Measurements from ENCODE around the gene ECT2.

ECT2 gene

DNA sequence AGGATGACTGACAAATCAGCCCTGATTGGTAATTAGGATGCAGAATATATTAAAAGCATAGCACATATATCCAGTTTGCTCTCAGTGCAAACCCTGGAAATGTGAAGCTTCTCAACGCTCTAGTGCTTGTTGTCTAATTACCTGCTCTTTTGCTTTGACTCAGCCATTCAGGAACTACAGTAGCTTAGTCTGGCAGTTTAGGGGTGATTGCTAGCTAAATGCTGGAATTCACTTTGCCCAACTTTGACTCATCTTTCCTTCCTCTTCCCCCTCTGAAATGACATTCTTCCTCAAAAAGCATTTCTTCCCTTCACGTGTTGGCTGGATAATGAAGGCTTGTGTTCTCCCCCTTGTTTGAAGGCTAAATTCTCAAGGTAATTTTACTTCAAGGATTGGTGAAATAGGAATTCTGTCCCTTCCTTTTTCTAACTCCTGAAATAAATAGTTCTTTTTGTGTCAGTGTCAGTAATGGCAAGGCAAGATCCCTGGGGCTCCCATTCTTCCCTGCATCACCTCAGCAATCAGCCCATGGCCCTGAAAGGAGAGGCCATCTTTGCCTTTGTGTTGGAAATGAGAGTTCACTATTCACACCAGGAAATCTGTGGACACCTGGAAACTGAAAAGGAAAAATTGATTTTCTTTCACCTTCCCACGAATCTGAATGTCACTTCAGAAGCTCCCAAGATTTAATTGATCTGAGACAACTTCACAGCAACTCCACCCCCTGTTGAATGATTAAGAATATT is 103.6 kb downstream of the ECT2 start:
- TF ChIP-seq GATA3 (IDR thresholded peaks at IDR 0.05; ENCODE audit: low read depth, low read length) (no peak), GATA2 (IDR thresholded peaks at IDR 0.05; ENCODE audit: low read depth, low read length) (no peak)

DNA sequence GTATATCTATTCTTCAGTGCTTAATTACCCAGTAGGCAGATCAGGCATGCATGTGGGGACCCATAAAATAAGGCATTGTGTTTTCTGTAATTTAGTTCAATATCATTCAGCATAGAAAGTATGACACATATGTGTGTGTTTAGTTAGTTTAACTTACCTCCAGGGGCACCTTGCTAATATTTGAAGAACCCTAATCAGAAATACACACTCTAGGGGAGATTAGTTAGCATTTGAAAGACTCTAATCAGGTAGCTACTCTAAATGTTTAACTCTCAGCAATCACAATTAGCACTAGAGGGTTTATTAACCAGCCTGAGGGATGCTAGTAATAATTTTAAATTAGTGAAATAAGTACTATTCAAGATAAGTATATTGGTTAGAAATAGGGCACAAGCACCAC is 104.5 kb downstream of the ECT2 start:
- no peak for TF ChIP-seq GATA2 (IDR thresholded peaks at IDR 0.05; ENCODE audit: low read depth, low read length)
- TF ChIP-seq GATA3 (IDR thresholded peaks at IDR 0.05; ENCODE audit: low read depth, low read length): no peak

DNA sequence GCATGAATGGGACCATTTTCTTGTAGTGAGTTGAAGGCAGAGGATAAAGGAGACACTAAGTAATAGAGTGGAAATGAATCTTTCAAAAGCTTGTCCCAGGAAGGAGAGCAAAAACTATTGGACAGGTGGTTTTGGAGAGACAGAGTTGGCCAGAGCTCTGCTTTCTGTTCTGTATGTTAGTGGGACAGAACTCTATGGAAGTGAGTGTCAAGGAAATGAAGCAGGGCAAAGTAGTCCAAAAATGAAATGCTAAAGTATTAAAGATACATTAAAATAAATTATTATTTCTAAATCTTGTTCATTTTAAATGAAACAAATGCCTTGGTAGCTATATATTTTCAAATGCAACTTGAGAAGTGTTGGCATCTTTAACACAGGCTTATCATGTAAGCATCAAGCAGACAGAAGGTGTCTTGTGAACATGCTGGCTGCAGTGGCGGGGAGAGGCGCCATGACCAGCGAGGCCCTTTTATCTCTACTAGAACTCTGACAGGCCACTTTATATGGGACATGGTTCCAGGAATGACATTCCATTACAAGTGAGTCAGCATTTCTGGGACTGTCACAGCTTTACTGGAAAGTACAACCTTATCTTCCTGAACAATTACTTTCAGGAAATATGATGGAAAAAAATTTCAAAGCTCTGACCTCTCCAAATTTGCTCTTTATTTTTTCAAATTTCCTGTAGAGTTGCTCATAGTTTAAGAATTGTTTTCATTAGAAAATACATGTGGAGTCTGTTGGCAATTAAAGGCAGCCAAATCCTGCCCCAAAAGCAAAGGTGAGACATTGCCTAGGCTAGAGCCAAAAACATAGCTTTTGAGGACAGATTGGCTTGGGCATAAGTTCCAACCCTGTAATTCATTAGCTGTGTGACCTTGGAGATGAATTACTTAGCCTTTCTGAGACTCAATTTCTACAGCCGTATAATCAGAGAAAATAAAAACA is 106.5 kb downstream of the ECT2 start:
- TF ChIP-seq GATA2 (IDR thresholded peaks at IDR 0.05; ENCODE audit: low read depth, low read length) (no peak), GATA3 (IDR thresholded peaks at IDR 0.05; ENCODE audit: low read depth, low read length) (no peak)

DNA sequence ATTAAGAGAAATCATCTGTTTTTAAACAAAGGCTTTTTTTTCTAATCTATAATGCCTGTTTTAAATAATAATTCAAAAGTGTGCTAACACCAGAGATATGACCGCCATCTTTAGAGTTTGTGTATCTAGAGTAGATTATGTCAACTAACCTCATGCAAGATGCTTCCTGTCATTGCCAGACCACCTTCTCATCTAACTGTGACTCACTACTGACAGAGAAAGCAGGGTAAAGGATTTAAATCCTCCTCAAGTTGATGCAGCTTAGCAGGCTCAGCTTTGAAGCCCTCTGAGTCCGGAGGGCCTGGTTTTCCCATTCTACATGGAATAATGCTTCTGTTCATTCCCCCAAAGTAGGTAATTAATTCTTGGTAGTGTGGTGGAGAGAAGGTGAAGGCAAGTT is 108.5 kb downstream of the ECT2 start:
- TF ChIP-seq GATA3 (IDR thresholded peaks at IDR 0.05; ENCODE audit: low read depth, low read length): no peak
- TF ChIP-seq GATA2 (IDR thresholded peaks at IDR 0.05; ENCODE audit: low read depth, low read length): no peak

DNA sequence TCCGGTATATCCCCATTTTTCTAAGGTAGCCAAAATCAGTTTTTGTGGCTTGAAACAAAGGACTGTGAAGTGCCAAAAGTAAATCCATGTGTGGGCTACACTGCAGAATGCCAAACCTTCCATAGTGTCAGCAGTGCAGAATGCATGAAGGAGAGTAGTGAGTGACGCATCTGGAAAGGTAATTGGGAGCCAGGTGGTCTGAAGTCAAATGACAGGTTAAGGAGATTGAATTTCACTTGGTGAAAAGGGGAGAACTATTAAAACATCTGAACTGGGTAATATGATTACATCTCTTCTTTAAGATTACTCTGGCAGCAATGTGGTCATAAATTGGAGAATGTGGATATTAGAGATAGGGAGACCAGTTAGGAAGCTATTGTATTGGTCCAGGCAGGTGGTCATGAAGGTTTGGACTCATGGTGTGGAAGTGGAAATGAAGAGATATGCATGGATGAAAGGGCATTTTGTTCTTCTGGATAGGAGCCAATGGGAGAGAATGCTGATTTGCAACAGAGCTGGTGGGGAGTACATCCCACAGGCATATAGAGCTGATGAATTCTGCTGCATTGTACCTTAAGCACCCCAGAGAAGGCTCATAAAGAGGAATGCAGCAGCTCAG is 118.2 kb downstream of the ECT2 start:
- no peak for TF ChIP-seq GATA3 (IDR thresholded peaks at IDR 0.05; ENCODE audit: low read depth, low read length)
- TF ChIP-seq GATA2 (IDR thresholded peaks at IDR 0.05; ENCODE audit: low read depth, low read length): no peak

DNA sequence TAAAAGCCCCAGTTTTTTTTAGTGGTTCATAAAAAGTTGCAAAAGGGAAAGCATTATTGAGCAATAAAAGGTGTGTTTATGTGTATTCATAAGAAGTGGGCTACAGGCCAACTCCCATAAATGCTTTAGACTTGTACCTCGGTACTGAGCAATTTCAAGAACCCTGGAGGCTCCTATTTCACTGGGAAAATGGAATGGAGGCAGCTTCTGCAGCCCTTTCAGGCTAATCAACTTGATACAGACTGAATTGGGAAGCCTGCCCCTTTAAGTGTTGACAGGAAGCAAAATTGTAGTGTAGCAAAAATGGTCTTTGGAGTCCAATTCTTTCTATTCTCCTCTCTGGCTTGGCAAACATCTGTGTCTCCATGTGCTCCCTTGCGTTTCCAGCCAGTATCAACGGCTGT is 118.8 kb downstream of the ECT2 start:
- TF ChIP-seq GATA2 (IDR thresholded peaks at IDR 0.05; ENCODE audit: low read depth, low read length) (no peak), GATA3 (IDR thresholded peaks at IDR 0.05; ENCODE audit: low read depth, low read length) (no peak)

DNA sequence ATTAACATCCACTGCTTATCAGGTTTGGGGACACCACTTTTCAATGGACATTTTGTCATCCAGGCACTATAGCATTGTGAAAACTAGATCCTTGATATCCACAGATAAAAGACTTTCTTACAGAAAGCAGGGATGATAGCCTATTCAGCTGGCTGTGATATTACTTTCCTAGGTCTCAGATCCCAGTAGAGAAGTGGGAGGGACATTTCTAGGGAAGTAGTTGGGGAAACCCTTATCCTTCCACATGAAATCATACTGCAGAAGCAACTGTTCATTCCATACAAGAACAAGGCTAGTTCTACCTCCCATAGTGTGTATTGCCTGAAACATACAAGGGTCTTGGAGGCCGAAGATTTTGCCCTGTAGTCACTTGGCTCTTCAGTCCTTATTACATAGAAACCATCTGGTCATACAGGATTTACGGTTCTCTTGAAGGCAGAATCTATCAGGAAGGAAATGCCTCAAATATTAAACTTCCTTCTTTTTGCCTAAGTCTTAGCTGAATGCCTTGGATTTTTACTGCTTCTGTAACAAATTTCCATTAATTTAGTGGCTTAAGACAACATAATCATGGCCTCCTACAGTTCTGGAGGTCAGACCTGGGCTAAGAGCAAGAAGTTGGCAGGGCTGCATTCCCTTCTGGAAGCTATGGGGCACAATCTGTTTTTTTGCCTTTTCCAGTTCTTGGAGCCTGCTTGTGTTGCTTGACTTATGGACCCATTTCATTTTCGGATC is 119.4 kb downstream of the ECT2 start:
- no peak for TF ChIP-seq GATA2 (IDR thresholded peaks at IDR 0.05; ENCODE audit: low read depth, low read length)
- TF ChIP-seq GATA3 (IDR thresholded peaks at IDR 0.05; ENCODE audit: low read depth, low read length): no peak
